ENCODE data around the gene HS3ST4.

Gene HS3ST4

GRCh38 chr16:26108836-26109505 is 417.2 kb downstream of the HS3ST4 start:
- Mint-ChIP-seq H3K27ac (no peak overlapping the region), H3K4me1 (no peaks in the 10 kb centered on the region), H3K4me3 (no peak overlapping the region), H3K36me3 (no peaks in the 10 kb centered on the region), H3K9me3 (peaks cover 7% of the 10 kb centered on the region), H3K27me3 (peaks cover 4% of the 10 kb centered on the region)

- Mint-ChIP-seq H3K27me3 (peaks cover 7% of the 10 kb centered on the region), H3K36me3 (no peaks in the 10 kb centered on the region), H3K4me1 (no peaks in the 10 kb centered on the region), H3K27ac (no peak overlapping the region), H3K9me3 (no peaks in the 10 kb centered on the region), H3K4me3 (no peak overlapping the region)
These were observed 420.1 kb downstream of the HS3ST4 start for GRCh38 chr16:26111900-26112299.

DNA sequence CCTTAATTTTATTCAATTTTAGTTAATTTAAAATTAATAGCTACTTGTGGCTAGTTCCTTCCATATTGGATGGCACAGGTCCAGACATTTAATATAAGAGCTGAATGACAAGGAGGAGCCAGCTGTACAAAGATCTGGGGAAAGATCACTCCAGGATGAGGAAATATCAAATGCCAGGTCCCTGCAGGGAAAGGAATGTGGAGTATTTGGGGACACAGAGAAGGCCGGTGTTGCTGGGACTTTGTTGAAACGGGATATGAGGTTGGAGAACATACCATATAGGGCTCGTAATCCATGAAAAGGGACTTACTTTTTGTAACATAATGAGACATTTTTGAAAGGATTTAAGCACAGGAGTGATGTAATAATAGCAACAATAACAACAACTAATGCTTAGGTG is 426.8 kb downstream of the HS3ST4 start:
- Mint-ChIP-seq H3K27ac (no peak overlapping the region), H3K4me3 (no peak overlapping the region), H3K4me1 (no peaks in the 10 kb centered on the region), H3K36me3 (no peaks in the 10 kb centered on the region), H3K27me3 (peaks cover 6% of the 10 kb centered on the region), H3K9me3 (no peaks in the 10 kb centered on the region)

DNA sequence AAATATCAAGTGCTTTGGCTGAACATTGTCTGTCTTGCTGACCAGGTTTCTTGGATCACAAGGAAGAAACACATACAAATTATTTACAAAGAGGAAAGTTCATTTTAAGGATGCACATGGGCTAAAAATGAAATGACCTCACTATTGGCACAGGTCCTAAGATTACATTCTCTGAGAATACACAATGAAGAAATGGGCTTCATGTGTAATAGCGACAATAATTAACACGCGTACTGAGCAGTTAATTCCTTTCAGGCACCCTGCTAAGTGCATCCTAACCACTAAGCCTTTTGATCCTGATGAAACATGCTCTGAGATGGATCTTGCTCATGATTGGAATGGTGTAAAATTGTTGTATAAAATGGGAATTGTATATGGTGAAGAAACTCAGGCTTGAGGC is 429.0 kb downstream of the HS3ST4 start:
- H3K27me3 Mint-ChIP-seq: peaks cover 6% of the 10 kb centered on the region
- no peaks in the 10 kb centered on the region for H3K4me1 Mint-ChIP-seq
- H3K4me3 Mint-ChIP-seq: no peak overlapping the region
- no peaks in the 10 kb centered on the region for H3K36me3 Mint-ChIP-seq
- no peaks in the 10 kb centered on the region for H3K9me3 Mint-ChIP-seq
- no peak overlapping the region for H3K27ac Mint-ChIP-seq

DNA sequence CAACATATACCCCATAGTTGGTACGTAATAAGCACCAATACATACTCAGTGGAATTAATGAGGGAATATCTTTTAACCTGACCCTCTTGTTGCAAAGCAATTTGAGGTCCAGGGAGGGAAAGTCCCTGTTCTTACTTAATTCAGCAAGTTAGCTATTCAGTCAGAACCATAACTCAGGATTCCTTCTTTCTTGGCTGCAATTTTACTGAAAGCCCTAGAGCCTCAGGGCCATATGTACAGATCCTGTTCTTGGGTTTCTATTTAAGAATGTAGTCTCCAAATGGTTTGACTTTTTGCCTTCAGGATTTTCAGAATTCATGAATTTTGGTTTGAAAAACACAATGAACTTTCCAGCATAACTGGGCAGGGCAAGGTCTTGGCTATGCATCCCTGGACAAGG is 436.5 kb downstream of the HS3ST4 start:
- Mint-ChIP-seq H3K4me3 (no peak overlapping the region), H3K36me3 (no peaks in the 10 kb centered on the region), H3K27ac (no peak overlapping the region), H3K27me3 (peaks cover 3% of the 10 kb centered on the region), H3K9me3 (no peaks in the 10 kb centered on the region), H3K4me1 (no peaks in the 10 kb centered on the region)

- no peak overlapping the region for H3K27ac Mint-ChIP-seq
- H3K4me3 Mint-ChIP-seq: no peak overlapping the region
- no peaks in the 10 kb centered on the region for H3K36me3 Mint-ChIP-seq
- H3K27me3 Mint-ChIP-seq: peaks cover 4% of the 10 kb centered on the region
- no peaks in the 10 kb centered on the region for H3K4me1 Mint-ChIP-seq
- H3K9me3 Mint-ChIP-seq: no peaks in the 10 kb centered on the region
These were observed 438.2 kb downstream of the HS3ST4 start for GRCh38 chr16:26129997-26130396.

DNA sequence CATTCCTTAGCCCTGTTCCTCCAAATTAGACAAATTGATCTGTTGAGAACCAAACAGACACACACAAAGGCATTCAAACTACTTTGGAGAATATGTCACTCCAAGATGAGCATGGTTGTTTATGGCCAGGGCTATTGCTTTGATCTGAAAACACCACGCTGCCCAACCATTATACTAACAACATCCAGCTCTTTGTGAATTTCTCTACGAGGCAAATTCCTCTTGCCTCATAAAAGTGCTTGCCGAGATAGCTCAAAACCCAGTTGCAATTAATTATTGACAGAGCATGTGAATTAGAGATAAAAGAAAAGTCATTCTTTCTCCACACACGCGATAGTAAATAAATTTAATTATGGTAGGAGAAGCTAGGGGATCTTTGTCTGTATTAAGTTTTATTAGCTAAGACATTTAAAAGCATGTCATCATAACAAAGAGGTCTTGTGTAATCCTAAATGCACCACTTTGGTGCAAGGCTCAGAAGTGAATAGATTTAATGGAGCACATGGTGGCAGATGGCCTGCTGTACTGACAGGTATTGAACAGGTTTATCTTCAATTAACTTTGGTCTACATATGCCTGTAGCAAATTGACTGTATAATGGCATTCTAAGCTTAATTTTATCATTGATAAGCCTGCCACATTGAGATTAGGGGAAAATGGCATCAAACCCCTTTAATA is 441.8 kb downstream of the HS3ST4 start:
- Mint-ChIP-seq H3K4me3 (no peak overlapping the region), H3K27ac (no peak overlapping the region), H3K4me1 (no peaks in the 10 kb centered on the region), H3K27me3 (peaks cover 3% of the 10 kb centered on the region), H3K9me3 (no peaks in the 10 kb centered on the region), H3K36me3 (no peaks in the 10 kb centered on the region)

GRCh38 chr16:26134588-26134987 is 442.8 kb downstream of the HS3ST4 start:
- H3K4me3 Mint-ChIP-seq: no peak overlapping the region
- H3K27ac Mint-ChIP-seq: no peak overlapping the region
- H3K4me1 Mint-ChIP-seq: no peaks in the 10 kb centered on the region
- peaks cover 3% of the 10 kb centered on the region for H3K27me3 Mint-ChIP-seq
- no peaks in the 10 kb centered on the region for H3K36me3 Mint-ChIP-seq
- no peaks in the 10 kb centered on the region for H3K9me3 Mint-ChIP-seq

DNA sequence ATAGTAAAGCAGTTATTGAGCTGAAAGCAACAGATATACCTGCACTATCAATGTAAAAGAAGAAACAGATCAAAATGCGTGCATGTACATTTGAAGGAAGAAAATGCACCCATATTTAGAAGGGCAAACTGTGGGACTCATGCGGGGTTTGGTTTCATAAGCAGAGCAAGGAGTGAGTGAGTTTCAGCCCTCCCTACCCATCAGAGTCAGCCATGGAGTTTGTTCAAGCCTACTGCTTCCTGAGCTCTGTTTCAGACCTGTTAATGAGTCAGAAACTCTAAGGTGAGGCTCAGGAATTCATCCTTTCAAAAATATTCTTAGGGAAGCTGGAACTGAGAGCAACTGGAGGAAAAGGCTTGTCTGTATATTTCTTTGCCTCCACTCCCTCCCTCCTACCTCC is 446.2 kb downstream of the HS3ST4 start:
- no peak overlapping the region for H3K27ac Mint-ChIP-seq
- no peaks in the 10 kb centered on the region for H3K36me3 Mint-ChIP-seq
- H3K4me1 Mint-ChIP-seq: no peaks in the 10 kb centered on the region
- no peaks in the 10 kb centered on the region for H3K9me3 Mint-ChIP-seq
- no peak overlapping the region for H3K4me3 Mint-ChIP-seq
- peaks cover 3% of the 10 kb centered on the region for H3K27me3 Mint-ChIP-seq

GRCh38 chr16:26139091-26139490 is 447.3 kb downstream of the HS3ST4 start:
- no peak overlapping the region for H3K27ac Mint-ChIP-seq
- no peaks in the 10 kb centered on the region for H3K4me1 Mint-ChIP-seq
- H3K36me3 Mint-ChIP-seq: no peaks in the 10 kb centered on the region
- no peaks in the 10 kb centered on the region for H3K27me3 Mint-ChIP-seq
- no peaks in the 10 kb centered on the region for H3K9me3 Mint-ChIP-seq
- no peak overlapping the region for H3K4me3 Mint-ChIP-seq

DNA sequence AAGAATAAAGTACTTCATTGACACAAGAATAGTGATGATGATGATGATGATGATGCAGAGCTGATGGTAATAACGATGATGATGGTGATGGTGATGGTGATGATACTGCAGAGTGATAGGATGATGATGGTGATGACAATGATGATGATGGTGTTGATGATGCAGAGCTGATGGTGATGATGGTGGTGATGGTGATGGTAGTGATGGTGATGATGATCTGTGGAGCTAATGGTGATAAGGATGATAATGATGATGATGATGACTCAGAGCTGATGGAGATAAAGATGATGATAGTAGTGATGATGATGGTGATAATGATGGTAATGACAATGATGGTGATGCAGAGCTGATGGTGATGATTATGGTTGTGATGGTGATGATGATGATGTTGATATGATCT is 448.1 kb downstream of the HS3ST4 start:
- Mint-ChIP-seq H3K27ac (no peak overlapping the region), H3K4me1 (no peaks in the 10 kb centered on the region), H3K27me3 (no peaks in the 10 kb centered on the region), H3K36me3 (no peaks in the 10 kb centered on the region), H3K4me3 (no peak overlapping the region), H3K9me3 (no peaks in the 10 kb centered on the region)

DNA sequence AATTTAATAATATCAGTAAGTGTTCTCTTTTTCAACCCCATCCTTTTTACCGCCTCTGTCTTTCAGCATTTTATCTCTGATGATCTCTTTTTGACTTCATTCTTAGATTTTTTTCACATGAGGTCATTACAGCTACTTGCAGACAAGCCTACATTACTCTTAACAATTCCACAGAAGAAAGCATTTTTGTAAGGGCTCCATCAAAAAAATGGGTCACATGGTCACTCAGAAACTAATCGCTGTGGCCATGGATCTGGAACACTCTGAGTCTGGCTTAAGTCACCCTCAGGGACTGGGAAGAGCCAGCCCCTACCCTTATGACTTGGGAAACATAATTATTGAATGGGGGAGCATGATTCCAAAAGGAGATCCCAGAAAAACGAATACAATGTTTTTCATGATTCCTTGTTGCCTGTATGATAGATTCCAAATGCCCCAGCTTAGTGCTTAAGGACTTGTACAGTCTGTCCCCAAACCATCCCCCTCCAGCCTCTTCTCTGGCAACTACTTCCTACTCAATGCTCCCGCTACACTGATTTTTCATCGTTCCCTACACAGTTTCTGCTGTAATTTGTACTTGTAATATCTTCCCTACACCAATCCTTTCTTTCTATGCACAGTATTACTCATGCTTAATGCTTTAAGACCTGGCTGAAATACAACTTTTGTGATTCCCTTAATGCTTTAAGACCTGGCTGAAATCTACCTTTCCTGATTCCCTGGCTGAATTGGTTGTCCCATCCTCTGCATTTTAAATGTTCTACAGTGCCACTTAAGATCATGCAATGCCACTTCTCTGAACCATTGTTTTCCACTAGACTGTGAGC is 457.8 kb downstream of the HS3ST4 start:
- Mint-ChIP-seq H3K4me1 (no peaks in the 10 kb centered on the region), H3K4me3 (no peak overlapping the region), H3K27ac (no peak overlapping the region), H3K9me3 (no peaks in the 10 kb centered on the region), H3K36me3 (no peaks in the 10 kb centered on the region), H3K27me3 (peaks cover 6% of the 10 kb centered on the region)

DNA sequence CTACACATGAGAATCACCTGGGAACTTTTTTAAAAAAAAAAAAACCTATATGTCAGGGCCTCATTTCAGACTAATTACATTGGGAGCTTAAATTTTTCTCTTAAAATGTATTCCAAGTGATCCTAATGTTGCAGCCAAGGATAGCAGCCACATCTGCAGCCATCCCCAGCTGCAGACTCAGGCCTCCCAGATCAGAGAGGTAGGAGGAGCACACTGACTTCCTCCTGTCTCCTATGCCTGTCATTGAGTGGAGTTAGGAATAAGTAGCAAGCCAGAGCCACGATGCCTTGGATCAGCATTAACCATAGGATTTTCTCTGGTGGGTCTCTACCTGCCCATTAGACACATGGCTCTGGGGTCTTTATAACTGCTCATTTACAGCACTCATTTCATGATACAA is 463.5 kb downstream of the HS3ST4 start:
- Mint-ChIP-seq H3K4me3 (no peak overlapping the region), H3K27ac (no peak overlapping the region), H3K36me3 (no peaks in the 10 kb centered on the region), H3K9me3 (no peaks in the 10 kb centered on the region), H3K4me1 (no peaks in the 10 kb centered on the region), H3K27me3 (peaks cover 3% of the 10 kb centered on the region)

GRCh38 chr16:26157319-26157718 is 465.6 kb downstream of the HS3ST4 start:
- Mint-ChIP-seq H3K9me3 (no peaks in the 10 kb centered on the region), H3K27me3 (no peaks in the 10 kb centered on the region), H3K27ac (no peak overlapping the region), H3K4me3 (no peak overlapping the region), H3K36me3 (no peaks in the 10 kb centered on the region), H3K4me1 (no peaks in the 10 kb centered on the region)

DNA sequence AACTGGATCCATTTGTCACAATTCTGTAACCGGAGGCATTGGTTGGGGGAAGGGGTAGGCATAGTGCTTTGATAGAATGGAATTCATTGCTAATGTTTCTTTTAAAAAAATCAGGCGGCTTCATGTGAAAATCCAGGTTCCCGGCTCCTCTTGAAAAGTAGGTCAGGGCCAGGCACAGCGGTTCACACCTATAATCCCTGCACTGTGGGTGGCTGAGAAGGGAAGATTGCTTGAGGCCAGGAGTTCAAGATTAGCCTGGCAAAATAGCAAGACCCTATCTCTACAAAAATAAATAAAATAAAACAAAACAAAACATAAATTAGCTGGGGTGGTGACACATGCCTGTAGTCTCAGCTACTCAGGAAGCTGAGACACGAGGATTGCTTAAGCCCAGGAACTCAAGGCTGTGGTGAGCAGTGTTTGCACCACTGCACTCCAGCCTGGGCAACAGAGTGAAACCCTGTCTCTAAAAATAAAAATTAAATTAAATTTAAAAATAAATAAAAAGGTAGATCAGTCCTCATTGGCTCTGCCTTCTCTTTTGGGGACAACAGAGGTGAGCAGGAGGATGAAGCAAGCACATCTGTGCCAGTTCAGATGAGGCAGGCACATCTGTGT is 466.5 kb downstream of the HS3ST4 start:
- H3K4me1 Mint-ChIP-seq: no peaks in the 10 kb centered on the region
- H3K9me3 Mint-ChIP-seq: no peaks in the 10 kb centered on the region
- no peaks in the 10 kb centered on the region for H3K36me3 Mint-ChIP-seq
- H3K4me3 Mint-ChIP-seq: no peak overlapping the region
- H3K27me3 Mint-ChIP-seq: no peaks in the 10 kb centered on the region
- no peak overlapping the region for H3K27ac Mint-ChIP-seq

Measured in activated naive CD4-positive, alpha-beta T cell treated with anti-CD3 and anti-CD28 coated beads, Interleukin-2, amount 50 U/mL, for 24 hours (primary cell).